SK-N-SH (cell line): Measurements from ENCODE around the gene HDAC8. TPM values are rescaled to one million over a fixed set of nuclear protein-coding genes. Genes with fewer than 3 reads are reported as not detected.

Source experiments
- CTCF ChIA-PET: fragments of 300-600, 350-600 bp; formaldehyde crosslinking; extraction: SDS; loops from one replicate; lab custom pipeline; 2021; lab: Yijun Ruan, JAX
- POLR2A ChIA-PET: fragments of 350-600 bp; sonication (Branson Sonifier 250); formaldehyde crosslinking; extraction: SDS; loops from one replicate; lab custom pipeline; 2020; ENCODE audit warnings: antibody characterized with exemption, inconsistent platforms; lab: Yijun Ruan, JAX
- DNase-seq: peaks from one replicate; pipeline ENCODE4 v3.0.0; 2012
- H2AFZ ChIP-seq: fragments of 200-600 bp; sonication (generic); 2 replicates; pipeline ENCODE4 v1.8.1; 2016; ENCODE audit warnings: antibody characterized with exemption, mild to moderate bottlenecking, low read depth
- H3F3A ChIP-seq: fragments of 200-600 bp; sonication (generic); replicated peaks from 2 replicates; pipeline ENCODE3; 2016; ENCODE audit warnings: antibody characterized with exemption, mild to moderate bottlenecking; ENCODE audit not compliant: insufficient read depth
- H3K27ac ChIP-seq, 2 experiments: fragments of 200-500 bp in 1 of 2; fragments of 200-600 bp in 1 of 2; sonication (Bioruptor generic) in 1 of 2; sonication (generic), shearing (Covaris generic) in 1 of 2; 2 replicates each; pipeline versions ENCODE4 v1.5.1 to v1.6.1; 2014 to 2016; ENCODE audit warnings: low read depth in 2 of 2, inconsistent platforms in 1 of 2, low read length in 1 of 2, mild to moderate bottlenecking in 1 of 2, mixed read lengths in 1 of 2
- H3K27me3 ChIP-seq: fragments of 200-600 bp; sonication (generic), shearing (Covaris generic); 2 replicates; pipeline ENCODE4 v1.6.1; 2016; ENCODE audit warnings: mixed run types; ENCODE audit not compliant: insufficient read depth
- H3K36me3 ChIP-seq, 2 experiments: fragments of 200-500 bp in 1 of 2; fragments of 200-600 bp in 1 of 2; sonication (Bioruptor generic) in 1 of 2; sonication (generic) in 1 of 2; replicated peaks in 1 of 2; 2 replicates each; pipeline versions ENCODE3 to v1.5.1; 2014 to 2016; ENCODE audit warnings: low read length in 1 of 2, mild to moderate bottlenecking in 1 of 2; ENCODE audit not compliant: insufficient read depth in 2 of 2, control insufficient read depth in 1 of 2
- H3K4me1 ChIP-seq, 2 experiments: fragments of 200-500 bp in 1 of 2; fragments of 200-600 bp in 1 of 2; sonication (Bioruptor generic) in 1 of 2; sonication (generic), shearing (Covaris generic) in 1 of 2; 2 replicates each; pipeline versions ENCODE4 v1.5.1 to v1.6.1; 2014 to 2016; ENCODE audit warnings: low read depth in 1 of 2, low read length in 1 of 2, mixed run types in 1 of 2; ENCODE audit not compliant: insufficient read depth in 2 of 2, control insufficient read depth in 1 of 2
- H3K4me2 ChIP-seq: fragments of 200-600 bp; sonication (generic), shearing (Covaris generic); 2 replicates; pipeline ENCODE4 v1.6.1; 2017; ENCODE audit warnings: mixed run types
- H3K4me3 ChIP-seq, 2 experiments: fragments of 200-500 bp in 1 of 2; fragments of 200-600 bp in 1 of 2; sonication (Bioruptor generic) in 1 of 2; sonication (generic), shearing (Covaris generic) in 1 of 2; 2 replicates each; pipeline versions ENCODE4 v1.5.1 to v1.8.1; 2014 to 2016; ENCODE audit warnings: low read depth in 2 of 2, inconsistent platforms in 1 of 2, low read length in 1 of 2, mild to moderate bottlenecking in 1 of 2, mixed read lengths in 1 of 2, moderate library complexity in 1 of 2
- H3K79me2 ChIP-seq: fragments of 200-600 bp; sonication (generic); 2 replicates; pipeline ENCODE4 v1.8.1; 2017; ENCODE audit warnings: mild to moderate bottlenecking; ENCODE audit not compliant: insufficient read depth
- H3K9ac ChIP-seq: fragments of 200-600 bp; sonication (generic); 2 replicates; pipeline ENCODE4 v1.6.1; 2017; ENCODE audit warnings: mixed run types
- H3K9me2 ChIP-seq: fragments of 200-600 bp; sonication (generic); 2 replicates; pipeline ENCODE4 v1.6.1; 2017; ENCODE audit warnings: mixed run types
- H3K9me3 ChIP-seq: fragments of 200-600 bp; sonication (generic); 2 replicates; pipeline ENCODE4 v1.6.1; 2017; ENCODE audit warnings: mixed run types, mild to moderate bottlenecking, moderate library complexity
- H4K20me1 ChIP-seq: fragments of 200-600 bp; sonication (generic); 2 replicates; pipeline ENCODE4 v1.6.1; 2017; ENCODE audit warnings: mild to moderate bottlenecking, mixed run types; ENCODE audit not compliant: insufficient read depth
- CHD2 ChIP-seq: fragments of 150-350 bp; IDR thresholded peaks from 2 replicates; pipeline ENCODE4 v1.6.1; 2018; ENCODE audit warnings: low read length; ENCODE audit not compliant: partially characterized antibody
- CTCF ChIP-seq: fragments of 200-600 bp; sonication (generic); IDR thresholded peaks from 2 replicates; pipeline ENCODE4 v1.6.1; 2017; ENCODE audit warnings: antibody characterized with exemption, mild to moderate bottlenecking, moderate library complexity
- EP300 ChIP-seq, 2 experiments: IDR thresholded peaks; 2 replicates each; pipeline versions ENCODE4 v1.4.0 to v1.6.1; 2012; ENCODE audit warnings: borderline replicate concordance in 1 of 2, low read depth in 1 of 2, low read length in 1 of 2
- EZH2phosphoT487 ChIP-seq: fragments of 200-600 bp; sonication (generic); IDR thresholded peaks from 2 replicates; pipeline ENCODE4 v1.6.1; 2017; ENCODE audit warnings: low read depth, mixed run types, mild to moderate bottlenecking, antibody characterized with exemption, moderate library complexity, borderline replicate concordance
- FOXJ3 ChIP-seq: sonication (generic); formaldehyde crosslinking; IDR thresholded peaks from 2 replicates; pipeline ENCODE4 v1.5.1; 2020; ENCODE audit warnings: mild to moderate bottlenecking, missing genetic modification reagents
- FOXM1 ChIP-seq: IDR thresholded peaks from 2 replicates; pipeline ENCODE4 v1.4.0; 2012; ENCODE audit warnings: low read depth, mild to moderate bottlenecking
- GATA2 ChIP-seq: sonication (generic); formaldehyde crosslinking; IDR thresholded peaks from 2 replicates; pipeline ENCODE4 v1.5.0; 2020; ENCODE audit warnings: mild to moderate bottlenecking, missing genetic modification reagents
- MAX ChIP-seq: IDR thresholded peaks from 2 replicates; pipeline ENCODE4 v1.4.0; 2012; ENCODE audit warnings: low read depth
- MEF2A ChIP-seq: IDR thresholded peaks from 2 replicates; pipeline ENCODE4 v1.4.0; 2012; ENCODE audit warnings: low read depth, borderline replicate concordance
- NFIC ChIP-seq: IDR thresholded peaks from 2 replicates; pipeline ENCODE4 v1.4.0; 2012; ENCODE audit warnings: borderline replicate concordance
- NRF1 ChIP-seq: IDR thresholded peaks from 2 replicates; pipeline ENCODE4 v1.6.1; 2012; ENCODE audit warnings: low read depth, mild to moderate bottlenecking, low read length
- PBX3 ChIP-seq: IDR thresholded peaks from 2 replicates; pipeline ENCODE4; 2012
- POLR2AphosphoS5 ChIP-seq: IDR thresholded peaks from 2 replicates; pipeline ENCODE4 v1.6.1; 2012; ENCODE audit warnings: low read depth, low read length
- RCOR1 ChIP-seq: fragments of 150-350 bp; IDR thresholded peaks from 2 replicates; pipeline ENCODE4 v1.6.1; 2017; ENCODE audit warnings: antibody characterized with exemption, low read length
- RFX5 ChIP-seq: IDR thresholded peaks from 2 replicates; pipeline ENCODE4 v1.6.1; 2012; ENCODE audit warnings: mild to moderate bottlenecking, improper control_type of control experiment, low read length
- SIN3A ChIP-seq: IDR thresholded peaks from 2 replicates; pipeline ENCODE4 v1.6.1; 2012; ENCODE audit warnings: low read depth, mild to moderate bottlenecking, low read length, moderate library complexity, borderline replicate concordance
- TAF1 ChIP-seq: IDR thresholded peaks from 2 replicates; pipeline ENCODE4 v1.6.1; 2012; ENCODE audit warnings: low read depth, mild to moderate bottlenecking, low read length, moderate library complexity, borderline replicate concordance
- TCF12 ChIP-seq: IDR thresholded peaks from 2 replicates; pipeline ENCODE4 v1.4.0; 2012
- TEAD4 ChIP-seq: IDR thresholded peaks from 2 replicates; pipeline ENCODE4 v1.4.0; 2012; ENCODE audit warnings: mild to moderate bottlenecking, borderline replicate concordance; ENCODE audit not compliant: insufficient read depth
- USF2 ChIP-seq: fragments of 150-350 bp; IDR thresholded peaks from 2 replicates; pipeline ENCODE4 v1.6.1; 2017; ENCODE audit warnings: antibody characterized with exemption, low read length, low read depth, borderline replicate concordance
- WGBS: methylation state at CpG from one replicate; pipeline ENCODE4 v1.1.6; 2017; ENCODE audit warnings: low lambda C conversion rate; 5-methylcytosine and 5-hydroxymethylcytosine counted together
- polyA plus RNA-seq, 3 experiments: library from polyadenylated mRNA; depleted of rRNA; stranded (reverse); fragments of >200 nt; gene quantifications; 2 replicates each; pipeline ENCODE4 v1.2.3, GENCODE V29; 2012
- TF ChIP-seq, protein P1 (sequence below): IDR thresholded peaks from 2 replicates; pipeline ENCODE4 v1.4.0; 2012; ENCODE audit warnings: low read depth, borderline replicate concordance

HDAC8 gene
- polyA plus RNA-seq, 1 of the 3 experiments (the other 2 are of a cell fraction), result 30.6 TPM

DNA sequence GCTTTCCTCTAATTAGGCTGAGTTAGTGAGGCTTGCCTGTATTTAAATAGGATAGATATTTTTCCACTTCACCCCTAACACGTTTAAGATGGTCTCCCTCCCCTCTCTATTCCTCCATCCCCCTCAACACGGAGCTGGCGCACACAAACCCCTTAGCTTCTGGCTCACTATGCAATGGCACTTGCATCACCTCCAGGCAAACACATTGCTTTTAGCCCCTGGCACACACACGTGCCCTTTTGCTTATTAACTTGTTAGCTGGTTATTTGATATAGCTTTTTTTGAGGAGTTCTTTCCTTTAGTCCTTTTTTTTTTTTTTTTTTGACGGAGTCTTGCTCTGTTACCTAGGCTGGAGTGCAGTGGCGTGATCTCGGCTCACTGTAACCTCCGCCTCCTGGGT, 94.3 kb downstream of the HDAC8 start:
- no peaks in the 10 kb centered on the region for H4K20me1 ChIP-seq
- no peak overlapping the region for H3K4me3 ChIP-seq
- DNase-seq, result no peak
- ChIA-PET CTCF (interaction anchor here (1.4 kb wide), 1 partner anchor 202 kb away, joined by 4 read pairs; the partner anchor contains the start of gene RPS4X), POLR2A (no interaction called here)
- peaks cover 5% of the 10 kb centered on the region for H3F3A ChIP-seq
- H3K9ac ChIP-seq, result no peak overlapping the region
- peaks cover 0 to 31% of the 10 kb centered on the region in 2 experiments; a peak in 2 of 4 replicates for H3K4me1 ChIP-seq
- no peaks in the 10 kb centered on the region for H3K9me3 ChIP-seq
- no peaks in the 10 kb centered on the region for H3K79me2 ChIP-seq
- H3K36me3 ChIP-seq, result peaks cover 15 to 24% of the 10 kb centered on the region in 2 experiments
- H3K27ac ChIP-seq, result peak overlapping the region in 1 of 2 experiments; percentile 84; a peak in 2 of 4 replicates
- H3K9me2 ChIP-seq, result 0 out of 2 replicates have a peak, but pooled peaks cover 5% of the 10 kb centered on the region
- no peaks in the 10 kb centered on the region for H3K27me3 ChIP-seq
- H3K4me2 ChIP-seq, result no peak overlapping the region
- WGBS, result 72% methylated on average over 8 of the region's 8 CpGs
- no peak overlapping the region for H2AFZ ChIP-seq
- no peak for TF ChIP-seq EP300 (IDR thresholded peaks at IDR 0.05; ENCODE audit: borderline replicate concordance in 1 of 2, low read depth in 1 of 2, low read length in 1 of 2)
- TF ChIP-seq USF2, result no peak
- TF ChIP-seq NFIC, result no peak
- no peak for TF ChIP-seq TAF1
- peak; percentile 7; the same call in 1 of the 2 replicates for TF ChIP-seq GATA2 (CRISPR knock-in tag)
- TF ChIP-seq RCOR1, result no peak
- no peak for TF ChIP-seq FOXJ3 (CRISPR knock-in tag)
- no peak for TF ChIP-seq TEAD4
- TF ChIP-seq MEF2A, result no peak
- TF ChIP-seq, all 33 proteins: peak for 1

DNA sequence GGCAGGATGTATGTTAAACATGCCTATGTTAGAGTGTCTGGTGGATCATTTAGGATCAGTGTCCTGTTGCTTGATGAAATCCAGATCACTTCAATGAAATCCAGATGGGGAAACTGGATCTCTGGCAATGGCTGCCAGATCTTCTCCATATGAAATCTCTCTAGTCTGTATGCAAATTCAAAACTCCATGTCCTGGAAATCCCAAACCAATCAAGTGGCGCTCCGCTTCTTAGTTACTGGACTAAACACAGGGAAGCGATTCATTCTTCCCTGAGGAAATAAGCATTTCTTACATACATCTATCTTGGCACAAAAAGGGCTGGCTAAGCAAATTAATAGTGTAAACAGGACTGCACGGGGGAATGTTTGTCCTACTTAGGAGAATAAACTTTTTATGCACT, 94.9 kb downstream of the HDAC8 start:
- H3K36me3 ChIP-seq, result peaks cover 12 to 24% of the 10 kb centered on the region in 2 experiments
- peaks cover 0 to 31% of the 10 kb centered on the region in 2 experiments; a peak in 2 of 4 replicates for H3K4me1 ChIP-seq
- H3F3A ChIP-seq, result peaks cover 5% of the 10 kb centered on the region
- 0 out of 2 replicates have a peak, but pooled peaks cover 5% of the 10 kb centered on the region for H3K9me2 ChIP-seq
- POLR2A ChIA-PET, result no interaction called here
- no peaks in the 10 kb centered on the region for H3K27me3 ChIP-seq
- H2AFZ ChIP-seq, result no peak overlapping the region
- H3K4me2 ChIP-seq, result no peak overlapping the region
- WGBS, result 66% methylated on average over 4 of the region's 4 CpGs
- H3K27ac ChIP-seq, result peak overlapping the region in 1 of 2 experiments; percentile 84; a peak in 2 of 4 replicates
- H3K9ac ChIP-seq, result no peak overlapping the region
- no peaks in the 10 kb centered on the region for H3K79me2 ChIP-seq
- no peaks in the 10 kb centered on the region for H4K20me1 ChIP-seq
- no peaks in the 10 kb centered on the region for H3K9me3 ChIP-seq
- CTCF ChIA-PET, result interaction anchor here (1.4 kb wide), 1 partner anchor 201 kb away, joined by 4 read pairs; the partner anchor contains the start of gene RPS4X
- DNase-seq, result peak; percentile 65
- no peak overlapping the region for H3K4me3 ChIP-seq
- TF ChIP-seq TCF12 (peak; percentile 98), CHD2 (peak; percentile 72), EP300 (IDR thresholded peaks at IDR 0.05; ENCODE audit: borderline replicate concordance in 1 of 2, low read depth in 1 of 2, low read length in 1 of 2) (peak in 1 of 2 experiments; percentile 87; a peak in 3 of 4 replicates), FOXJ3 (CRISPR knock-in tag) (peak; percentile 79), RCOR1 (peak; percentile 92), PBX3 (peak; percentile 80), EZH2phosphoT487 (no peak), FOXM1 (no peak), MAX (no peak), SIN3A (no peak), NRF1 (no peak), GATA2 (CRISPR knock-in tag) (no peak), USF2 (no peak), RFX5 (no peak), CTCF (no peak), POLR2AphosphoS5 (peak; percentile 90)
- TF ChIP-seq, protein P1, sequence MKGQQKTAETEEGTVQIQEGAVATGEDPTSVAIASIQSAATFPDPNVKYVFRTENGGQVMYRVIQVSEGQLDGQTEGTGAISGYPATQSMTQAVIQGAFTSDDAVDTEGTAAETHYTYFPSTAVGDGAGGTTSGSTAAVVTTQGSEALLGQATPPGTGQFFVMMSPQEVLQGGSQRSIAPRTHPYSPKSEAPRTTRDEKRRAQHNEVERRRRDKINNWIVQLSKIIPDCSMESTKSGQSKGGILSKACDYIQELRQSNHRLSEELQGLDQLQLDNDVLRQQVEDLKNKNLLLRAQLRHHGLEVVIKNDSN, result no peak
